Subcutaneous adipose tissue (tissue), 4 donors: ENCODE data around the gene CRKL. TPM values are rescaled to one million over a fixed set of nuclear protein-coding genes. Genes with fewer than 3 reads are reported as not detected.

Experiments used
- total RNA-seq, 4 donors: library from RNA; depleted of rRNA; stranded (reverse); fragments of >200 nt; gene quantifications; one replicate each; pipeline ENCODE4 v1.1.0, GENCODE V29; 2016
- TF ChIP-seq, protein P1 (sequence below): fragments of 450-650 bp; IDR thresholded peaks from one replicate; pipeline ENCODE4 v1.5.1; 2016; ENCODE audit warnings: low read depth, mild to moderate bottlenecking, control low read depth, antibody characterized with exemption, moderate library complexity

Gene CRKL
- total RNA-seq, 4 donors from 2014 or later, result 32.1 to 39.8 (median 35.9) TPM

DNA sequence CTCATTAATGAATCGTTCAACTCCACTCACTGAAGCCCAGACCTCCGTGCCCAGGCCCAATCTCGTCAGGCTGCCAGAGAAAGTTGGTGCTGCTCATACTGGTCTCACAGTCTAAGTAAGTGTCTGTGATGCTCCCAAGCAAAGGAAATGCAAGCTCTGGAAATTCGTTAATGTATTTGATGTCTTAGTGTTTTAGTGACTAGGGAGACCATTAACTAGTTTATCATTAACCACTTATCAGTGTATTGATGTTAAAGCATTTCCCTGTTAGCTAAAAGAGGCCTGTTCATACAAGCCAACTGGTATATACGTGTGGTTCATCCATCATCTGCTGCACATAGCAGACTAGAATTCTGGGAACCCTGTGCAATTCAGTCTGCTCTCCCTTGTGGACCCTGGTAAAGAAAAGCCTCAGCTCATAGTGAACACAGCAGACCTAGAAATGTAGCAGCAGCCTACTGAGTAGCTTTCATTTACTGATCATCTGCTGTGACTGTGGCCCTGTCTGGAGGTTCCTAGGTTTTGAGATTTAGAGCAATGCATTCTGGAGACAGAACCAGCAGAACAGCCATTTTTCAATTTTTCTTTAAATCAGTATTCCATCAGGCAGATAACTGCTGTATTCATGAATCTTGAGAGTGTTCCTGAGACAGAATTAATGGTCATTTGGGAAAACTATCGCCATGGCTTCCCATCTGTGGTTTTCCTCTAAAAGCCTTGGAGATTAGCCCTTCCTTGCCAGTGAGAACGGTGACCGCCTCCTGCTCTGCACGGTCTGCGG, 34.1 kb downstream of the CRKL start:
- TF ChIP-seq, protein P1, sequence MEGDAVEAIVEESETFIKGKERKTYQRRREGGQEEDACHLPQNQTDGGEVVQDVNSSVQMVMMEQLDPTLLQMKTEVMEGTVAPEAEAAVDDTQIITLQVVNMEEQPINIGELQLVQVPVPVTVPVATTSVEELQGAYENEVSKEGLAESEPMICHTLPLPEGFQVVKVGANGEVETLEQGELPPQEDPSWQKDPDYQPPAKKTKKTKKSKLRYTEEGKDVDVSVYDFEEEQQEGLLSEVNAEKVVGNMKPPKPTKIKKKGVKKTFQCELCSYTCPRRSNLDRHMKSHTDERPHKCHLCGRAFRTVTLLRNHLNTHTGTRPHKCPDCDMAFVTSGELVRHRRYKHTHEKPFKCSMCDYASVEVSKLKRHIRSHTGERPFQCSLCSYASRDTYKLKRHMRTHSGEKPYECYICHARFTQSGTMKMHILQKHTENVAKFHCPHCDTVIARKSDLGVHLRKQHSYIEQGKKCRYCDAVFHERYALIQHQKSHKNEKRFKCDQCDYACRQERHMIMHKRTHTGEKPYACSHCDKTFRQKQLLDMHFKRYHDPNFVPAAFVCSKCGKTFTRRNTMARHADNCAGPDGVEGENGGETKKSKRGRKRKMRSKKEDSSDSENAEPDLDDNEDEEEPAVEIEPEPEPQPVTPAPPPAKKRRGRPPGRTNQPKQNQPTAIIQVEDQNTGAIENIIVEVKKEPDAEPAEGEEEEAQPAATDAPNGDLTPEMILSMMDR, result no peak

DNA sequence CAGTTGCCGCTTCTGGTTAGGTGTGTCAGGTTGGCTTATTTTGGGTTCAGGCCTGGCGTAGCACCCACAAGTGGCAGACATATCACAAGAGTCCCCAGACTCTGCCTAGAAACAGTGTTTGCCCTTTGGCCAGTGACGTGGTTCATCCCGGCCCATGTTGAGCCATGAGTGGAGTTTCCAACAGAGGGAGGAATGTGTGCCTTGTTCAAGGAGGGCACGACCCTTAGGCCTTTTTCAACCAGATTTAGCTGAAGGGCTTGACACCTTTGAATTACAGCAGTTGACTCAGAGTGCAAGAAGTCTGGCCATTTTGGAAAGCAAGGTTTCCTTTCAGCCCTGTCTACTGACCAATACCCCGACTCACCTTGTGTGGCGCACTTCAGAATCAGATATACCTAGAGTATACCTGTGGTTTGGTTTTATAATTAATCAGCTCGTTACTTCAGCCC, 34.7 kb downstream of the CRKL start:
- TF ChIP-seq, protein P1, result no peak

DNA sequence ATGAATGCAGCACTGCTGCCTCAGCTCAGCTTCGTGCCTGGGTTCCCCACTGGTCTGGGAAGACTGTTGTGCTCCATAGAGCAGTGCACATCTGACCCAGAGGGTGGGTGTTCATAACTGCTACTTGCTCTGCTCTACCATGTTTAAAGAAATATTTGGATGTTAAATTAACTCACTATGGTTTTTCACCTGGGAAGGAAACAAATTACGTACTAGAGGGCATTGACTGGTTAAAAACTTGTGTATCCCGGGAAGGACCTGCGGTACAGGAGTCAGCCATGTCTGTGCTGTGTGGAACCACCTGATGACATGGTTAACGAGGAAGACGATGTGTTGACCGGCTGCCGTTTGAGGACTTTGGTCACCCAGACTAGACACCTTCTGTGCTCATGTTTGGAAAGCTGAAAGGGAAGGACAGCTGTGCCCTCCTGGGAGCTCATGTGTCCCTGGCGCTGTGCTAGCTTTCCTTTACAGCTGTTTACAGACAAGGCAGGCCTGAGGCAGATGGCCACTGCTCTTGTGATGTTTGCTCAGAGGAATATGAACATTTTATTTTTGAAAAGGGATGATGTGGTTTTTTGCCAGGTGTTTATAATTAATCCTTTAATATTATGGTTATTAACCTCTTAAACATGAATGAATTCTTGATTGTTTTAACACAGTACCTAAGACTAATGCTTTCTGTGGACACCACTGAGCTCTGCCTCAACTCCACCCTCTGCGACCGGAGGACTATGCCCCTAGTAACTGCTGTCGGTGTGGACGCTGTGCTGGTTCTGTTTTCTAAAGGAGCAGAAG, 35.5 kb downstream of the CRKL start:
- TF ChIP-seq, protein P1, result no peak

DNA sequence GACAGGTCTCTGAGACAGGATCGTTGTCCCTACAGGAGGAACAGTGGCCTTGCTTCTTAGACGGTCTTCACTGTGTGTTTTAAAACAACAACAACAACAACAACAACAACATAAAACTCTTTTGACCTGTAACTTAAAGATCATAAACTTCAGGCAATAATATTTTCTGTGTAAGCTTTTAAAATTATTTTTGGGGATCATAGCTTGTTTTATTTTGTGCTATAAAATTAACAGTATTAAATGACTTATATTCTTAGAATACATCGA, 36.1 kb downstream of the CRKL start:
- TF ChIP-seq, protein P1, result no peak

DNA sequence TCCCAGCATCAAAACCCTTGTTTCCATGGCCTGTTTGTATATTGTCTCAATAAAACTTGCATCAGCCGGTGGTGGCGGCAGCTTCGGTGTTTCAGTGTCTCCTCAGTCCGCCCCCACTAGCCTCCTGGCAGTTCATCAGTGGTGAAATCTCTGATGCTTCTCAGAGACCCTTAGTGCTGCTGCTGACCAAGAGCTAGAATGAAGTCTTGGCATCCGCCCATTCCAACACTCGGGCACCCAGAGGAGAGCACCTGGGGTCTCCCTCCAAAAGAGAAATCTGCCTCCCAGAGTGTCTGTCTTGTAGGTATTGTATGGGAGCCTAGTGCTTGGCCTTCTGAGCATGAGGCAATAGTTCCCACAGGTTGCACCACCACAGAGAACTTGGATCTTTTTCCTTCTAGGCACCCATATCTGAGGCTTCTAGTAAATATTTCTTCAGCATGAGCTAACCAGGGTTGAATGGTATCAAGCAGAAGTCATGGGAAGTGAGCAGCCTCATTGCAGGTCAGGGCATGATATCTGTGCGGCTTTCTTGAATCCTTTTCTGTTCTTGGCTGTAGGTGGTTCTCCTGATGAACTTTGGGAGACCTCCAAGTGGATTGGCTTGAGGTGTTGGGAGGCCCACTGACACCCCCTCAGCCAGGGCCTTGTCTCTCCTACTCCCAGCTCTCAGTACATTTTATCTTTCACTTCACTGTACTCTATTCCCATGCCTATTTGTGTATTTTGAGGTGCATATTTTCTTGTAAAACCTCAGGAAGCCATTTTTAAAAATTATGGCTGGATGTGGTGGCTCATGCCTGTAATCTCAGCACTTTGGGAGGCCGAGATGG, 36.7 kb downstream of the CRKL start:
- TF ChIP-seq, protein P1, result no peak

DNA sequence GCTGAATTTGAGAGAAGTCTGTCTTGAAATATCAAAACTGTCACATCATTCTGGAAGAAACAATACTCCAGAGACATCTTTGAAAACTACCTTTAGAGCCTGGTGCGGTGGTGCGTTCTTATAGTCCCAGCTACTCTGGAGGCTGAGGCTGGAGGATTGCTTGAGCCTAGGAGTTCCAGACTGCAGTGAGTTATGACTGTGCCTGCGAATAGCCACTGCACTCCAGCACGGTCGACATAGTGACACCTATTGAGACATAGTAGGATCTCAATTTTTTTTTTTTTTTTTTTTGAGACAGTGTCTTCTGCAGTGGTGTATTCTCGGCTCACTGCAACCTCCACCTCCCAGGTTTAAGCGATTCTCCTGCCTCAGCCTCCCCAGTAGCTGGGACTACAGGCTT, 38.3 kb downstream of the CRKL start:
- TF ChIP-seq, protein P1, result no peak
